ENCODE data around the gene CCR4.
"Not testable (repeated sequence)": the region's sequence is repeated elsewhere in the genome, so short reads cannot be mapped to it uniquely, and the experiment has no call there.

The CCR4 gene

GRCh38 chr3:32951410-32951811 lies at the start of gene CCR4:
CCR4 (plus strand) TSS chr3:32951644; CDS start chr3:32953423, 1,779 bp downstream.
- no peak for DNase-seq

- DNase-seq, result not testable (repeated sequence)
Measured at GRCh38 chr3:32902887-32903371, 48.5 kb upstream of the CCR4 start.

- no peak for DNase-seq
Measured at GRCh38 chr3:32903953-32904352, 47.5 kb upstream of the CCR4 start.

- DNase-seq, result no peak
Measured at GRCh38 chr3:32909999-32910398, 41.4 kb upstream of the CCR4 start.

- no peak for DNase-seq
Measured at GRCh38 chr3:32910954-32911353, 40.5 kb upstream of the CCR4 start.

- no peak for DNase-seq
Measured at GRCh38 chr3:32912046-32912445, 39.4 kb upstream of the CCR4 start.

GRCh38 chr3:32913790-32914446 lies 37.5 kb upstream of the CCR4 start:
- DNase-seq, result no peak

- DNase-seq, result no peak
Measured at GRCh38 chr3:32919920-32920319, 31.5 kb upstream of the CCR4 start.

- no peak for DNase-seq
Measured at GRCh38 chr3:32922078-32922477, 29.4 kb upstream of the CCR4 start.

GRCh38 chr3:32930161-32930560 lies 21.3 kb upstream of the CCR4 start:
- no peak for DNase-seq

GRCh38 chr3:32931273-32931672 lies 20.2 kb upstream of the CCR4 start:
- DNase-seq, result not testable (repeated sequence)

- DNase-seq, result no peak
Measured at GRCh38 chr3:32934150-32934742, 17.2 kb upstream of the CCR4 start.

- no peak for DNase-seq
Measured at GRCh38 chr3:32937331-32937730, 14.1 kb upstream of the CCR4 start.

- DNase-seq, result not testable (repeated sequence)
Measured at GRCh38 chr3:32939531-32940284, 11.7 kb upstream of the CCR4 start.

GRCh38 chr3:32940726-32941125 lies 10.7 kb upstream of the CCR4 start:
- no peak for DNase-seq

- no peak for DNase-seq
Measured at GRCh38 chr3:32945136-32945535, 6.3 kb upstream of the CCR4 start.

GRCh38 chr3:32945598-32945997 lies 5.8 kb upstream of the CCR4 start:
- not testable (repeated sequence) for DNase-seq

GRCh38 chr3:32946973-32947788 lies 4.3 kb upstream of the CCR4 start:
- DNase-seq, result no peak

GRCh38 chr3:32947789-32948238 lies 3.6 kb upstream of the CCR4 start:
- peak; percentile 62 for DNase-seq

GRCh38 chr3:32948625-32949445 lies 2.6 kb upstream of the CCR4 start:
- DNase-seq, result no peak

GRCh38 chr3:32950516-32950915 lies 928 bp upstream of the CCR4 start:
- no peak for DNase-seq
